ENCODE results near the gene CDC42BPG.

CDC42BPG gene

DNA sequence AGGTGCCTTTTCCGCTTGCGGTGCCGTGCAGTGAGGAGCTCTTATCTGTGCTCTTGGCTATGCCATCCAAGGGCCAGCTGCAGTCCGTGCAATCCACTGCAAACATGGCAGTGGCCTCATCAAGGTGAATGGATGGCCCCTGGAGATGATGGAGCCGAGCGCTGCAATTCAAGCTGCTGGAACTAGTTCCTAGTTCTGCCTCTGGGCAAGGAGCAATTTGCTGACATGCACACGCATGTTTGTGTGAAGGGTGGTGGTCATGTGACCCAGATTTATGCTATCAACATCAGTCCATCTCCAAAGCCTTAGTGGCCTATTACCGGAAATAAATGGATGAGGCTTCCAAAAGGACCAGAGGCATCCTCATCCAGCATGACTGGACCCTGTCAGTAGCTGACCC is 37.0 kb upstream of the CDC42BPG start:
- peaks cover 65% of the 10 kb centered on the region for H3K4me1 ChIP-seq (ENCODE audit: control insufficient read depth, low read length)
- no peaks in the 10 kb centered on the region for H3K9me2 ChIP-seq (replicated peaks; ENCODE audit: control insufficient read depth, low read length)
- H3K27me3 ChIP-seq (ENCODE audit: control insufficient read depth, low read length) = no peaks in the 10 kb centered on the region
- H3K79me2 ChIP-seq (ENCODE audit: control insufficient read depth, low read length) = peaks cover 27% of the 10 kb centered on the region
- no peak overlapping the region for H3K27ac ChIP-seq (ENCODE audit: low read depth, low read length)
- peaks cover 21% of the 10 kb centered on the region for H3K36me3 ChIP-seq (ENCODE audit: control insufficient read depth, low read length)
- H3F3A ChIP-seq (ENCODE audit: control insufficient read depth, insufficient read depth) = peaks cover 12% of the 10 kb centered on the region
- no peaks in the 10 kb centered on the region for H3K9me3 ChIP-seq (ENCODE audit: control insufficient read depth, insufficient read depth, low read length)
- TF ChIP-seq, protein P1, sequence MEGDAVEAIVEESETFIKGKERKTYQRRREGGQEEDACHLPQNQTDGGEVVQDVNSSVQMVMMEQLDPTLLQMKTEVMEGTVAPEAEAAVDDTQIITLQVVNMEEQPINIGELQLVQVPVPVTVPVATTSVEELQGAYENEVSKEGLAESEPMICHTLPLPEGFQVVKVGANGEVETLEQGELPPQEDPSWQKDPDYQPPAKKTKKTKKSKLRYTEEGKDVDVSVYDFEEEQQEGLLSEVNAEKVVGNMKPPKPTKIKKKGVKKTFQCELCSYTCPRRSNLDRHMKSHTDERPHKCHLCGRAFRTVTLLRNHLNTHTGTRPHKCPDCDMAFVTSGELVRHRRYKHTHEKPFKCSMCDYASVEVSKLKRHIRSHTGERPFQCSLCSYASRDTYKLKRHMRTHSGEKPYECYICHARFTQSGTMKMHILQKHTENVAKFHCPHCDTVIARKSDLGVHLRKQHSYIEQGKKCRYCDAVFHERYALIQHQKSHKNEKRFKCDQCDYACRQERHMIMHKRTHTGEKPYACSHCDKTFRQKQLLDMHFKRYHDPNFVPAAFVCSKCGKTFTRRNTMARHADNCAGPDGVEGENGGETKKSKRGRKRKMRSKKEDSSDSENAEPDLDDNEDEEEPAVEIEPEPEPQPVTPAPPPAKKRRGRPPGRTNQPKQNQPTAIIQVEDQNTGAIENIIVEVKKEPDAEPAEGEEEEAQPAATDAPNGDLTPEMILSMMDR (IDR thresholded peaks at IDR 0.05; ENCODE audit: low read depth, low read length, poor library complexity, severe bottlenecking) = no peak
- TF ChIP-seq EZH2phosphoT487 (IDR thresholded peaks at IDR 0.05; ENCODE audit: borderline replicate concordance, low read length) = no peak
- H3K4me2 ChIP-seq (ENCODE audit: low read length) = no peak overlapping the region
- peaks cover 13% of the 10 kb centered on the region; the same call in 1 of the 2 replicates for H4K20me1 ChIP-seq (ENCODE audit: control insufficient read depth, insufficient read depth, low read depth, low read length)
- no peak overlapping the region for H3K4me3 ChIP-seq (ENCODE audit: low read length)

DNA sequence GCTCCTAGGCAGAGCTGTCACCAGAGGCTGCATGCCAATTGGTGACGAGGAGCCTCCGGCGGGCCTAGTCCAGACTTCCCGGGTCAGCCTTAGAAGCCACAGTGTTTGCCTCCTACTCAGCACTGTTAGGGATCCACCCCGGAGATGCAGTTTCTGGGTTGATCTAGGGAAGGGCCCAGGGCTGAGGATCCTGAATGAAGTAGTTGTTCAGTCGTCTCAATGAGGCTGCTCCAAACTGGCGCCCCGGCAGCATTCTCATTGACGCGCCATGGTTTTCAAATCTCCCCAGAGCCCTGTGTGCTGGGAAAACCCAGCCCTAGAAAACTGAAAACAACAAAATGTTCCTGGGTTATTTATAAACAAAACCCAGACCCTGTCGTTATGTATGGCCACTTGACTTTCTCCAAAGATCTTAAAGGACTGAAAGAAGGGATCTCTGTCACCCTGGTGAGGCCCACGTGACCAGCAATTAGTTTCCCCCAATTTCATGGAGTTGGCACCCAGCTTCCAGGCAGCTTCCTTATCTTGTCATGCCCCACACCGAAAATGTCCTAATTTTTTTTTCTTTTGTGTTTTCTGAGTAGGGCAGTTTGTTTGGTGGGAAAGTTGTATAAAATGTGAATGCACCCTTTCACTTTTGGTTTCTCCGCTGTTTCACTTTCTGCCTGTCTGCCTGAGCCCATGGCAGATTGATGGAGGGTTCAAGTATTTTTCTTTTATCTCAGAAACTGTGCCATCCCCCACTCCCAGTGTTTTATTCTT is 36.0 kb upstream of the CDC42BPG start:
- H3K27me3 ChIP-seq (ENCODE audit: control insufficient read depth, low read length) = no peaks in the 10 kb centered on the region
- no peak for TF ChIP-seq EZH2phosphoT487 (IDR thresholded peaks at IDR 0.05; ENCODE audit: borderline replicate concordance, low read length)
- TF ChIP-seq, protein P1 (IDR thresholded peaks at IDR 0.05; ENCODE audit: low read depth, low read length, poor library complexity, severe bottlenecking) = no peak
- no peaks in the 10 kb centered on the region for H3K9me2 ChIP-seq (replicated peaks; ENCODE audit: control insufficient read depth, low read length)
- H3K27ac ChIP-seq (ENCODE audit: low read depth, low read length) = peak overlapping the region; percentile 81
- peaks cover 70% of the 10 kb centered on the region for H3K4me1 ChIP-seq (ENCODE audit: control insufficient read depth, low read length)
- H3K4me2 ChIP-seq (ENCODE audit: low read length) = peak overlapping the region; percentile 97
- peaks cover 13% of the 10 kb centered on the region; the same call in 1 of the 2 replicates for H4K20me1 ChIP-seq (ENCODE audit: control insufficient read depth, insufficient read depth, low read depth, low read length)
- peak overlapping the region; percentile 94; the same call in 1 of the 2 replicates for H3K4me3 ChIP-seq (ENCODE audit: low read length)
- H3K9me3 ChIP-seq (ENCODE audit: control insufficient read depth, insufficient read depth, low read length) = no peaks in the 10 kb centered on the region
- peaks cover 37% of the 10 kb centered on the region for H3K79me2 ChIP-seq (ENCODE audit: control insufficient read depth, low read length)
- H3K36me3 ChIP-seq (ENCODE audit: control insufficient read depth, low read length) = peaks cover 31% of the 10 kb centered on the region
- H3F3A ChIP-seq (ENCODE audit: control insufficient read depth, insufficient read depth) = peaks cover 14% of the 10 kb centered on the region

DNA sequence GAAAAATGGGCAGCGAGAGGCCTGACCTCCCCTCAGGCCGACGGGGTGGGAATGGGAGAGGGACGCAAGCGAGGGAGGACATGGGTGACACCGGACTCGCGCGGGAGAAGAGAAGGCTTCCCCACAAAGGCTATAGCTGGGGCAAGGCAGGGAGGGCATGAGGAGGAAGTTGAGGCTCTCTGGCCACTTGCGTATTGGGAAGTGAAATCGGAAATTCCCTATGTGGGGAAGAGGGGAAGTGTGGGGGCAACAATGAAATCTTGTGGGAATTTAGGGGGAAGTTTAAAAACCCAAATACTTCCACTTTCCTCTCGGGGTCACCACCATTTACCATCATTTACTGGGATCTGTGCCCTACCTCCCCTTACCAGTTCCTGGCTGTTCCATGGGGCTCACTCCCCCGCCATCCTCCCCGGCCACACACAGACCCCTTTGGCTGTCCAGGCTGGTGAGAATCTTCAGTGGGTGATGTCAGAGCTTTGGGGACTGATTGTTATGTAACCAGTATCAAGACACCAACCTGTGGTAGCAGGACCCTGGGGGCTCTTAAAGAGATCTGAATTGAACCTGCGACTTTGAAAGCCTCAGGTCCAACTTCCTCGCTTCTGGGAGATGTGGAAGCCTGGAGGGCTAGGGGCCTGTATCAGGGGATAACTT is 34.9 kb upstream of the CDC42BPG start:
- Histone ChIP-seq H3K79me2 (ENCODE audit: control insufficient read depth, low read length) (peaks cover 48% of the 10 kb centered on the region), H3K9me2 (replicated peaks; ENCODE audit: control insufficient read depth, low read length) (no peaks in the 10 kb centered on the region), H3K27ac (ENCODE audit: low read depth, low read length) (peak overlapping the region; percentile 81), H3K4me1 (ENCODE audit: control insufficient read depth, low read length) (peaks cover 77% of the 10 kb centered on the region), H3K27me3 (ENCODE audit: control insufficient read depth, low read length) (no peaks in the 10 kb centered on the region), H3K4me2 (ENCODE audit: low read length) (peak overlapping the region; percentile 97), H3K9me3 (ENCODE audit: control insufficient read depth, insufficient read depth, low read length) (no peaks in the 10 kb centered on the region), H3F3A (ENCODE audit: control insufficient read depth, insufficient read depth) (peaks cover 14% of the 10 kb centered on the region), H4K20me1 (ENCODE audit: control insufficient read depth, insufficient read depth, low read depth, low read length) (peaks cover 18% of the 10 kb centered on the region; the same call in 1 of the 2 replicates), H3K36me3 (ENCODE audit: control insufficient read depth, low read length) (peaks cover 41% of the 10 kb centered on the region), H3K4me3 (ENCODE audit: low read length) (peak overlapping the region; percentile 94)
- TF ChIP-seq, protein P1 (IDR thresholded peaks at IDR 0.05; ENCODE audit: low read depth, low read length, poor library complexity, severe bottlenecking) = no peak
- TF ChIP-seq EZH2phosphoT487 (IDR thresholded peaks at IDR 0.05; ENCODE audit: borderline replicate concordance, low read length) = no peak
